GM10266 (cell line): Measurements from ENCODE around the gene GALNS.

Experiments used
- DNase-seq: peaks from one replicate; pipeline ENCODE4 v3.0.0; 2012; ENCODE audit errors: extremely low spot score
- CTCF ChIP-seq: IDR thresholded peaks from 2 replicates; pipeline ENCODE4 v1.5.1; 2012; ENCODE audit warnings: mild to moderate bottlenecking, low read depth; ENCODE audit not compliant: control insufficient read depth, insufficient read depth; ENCODE audit errors: missing control alignments

Gene GALNS

DNA sequence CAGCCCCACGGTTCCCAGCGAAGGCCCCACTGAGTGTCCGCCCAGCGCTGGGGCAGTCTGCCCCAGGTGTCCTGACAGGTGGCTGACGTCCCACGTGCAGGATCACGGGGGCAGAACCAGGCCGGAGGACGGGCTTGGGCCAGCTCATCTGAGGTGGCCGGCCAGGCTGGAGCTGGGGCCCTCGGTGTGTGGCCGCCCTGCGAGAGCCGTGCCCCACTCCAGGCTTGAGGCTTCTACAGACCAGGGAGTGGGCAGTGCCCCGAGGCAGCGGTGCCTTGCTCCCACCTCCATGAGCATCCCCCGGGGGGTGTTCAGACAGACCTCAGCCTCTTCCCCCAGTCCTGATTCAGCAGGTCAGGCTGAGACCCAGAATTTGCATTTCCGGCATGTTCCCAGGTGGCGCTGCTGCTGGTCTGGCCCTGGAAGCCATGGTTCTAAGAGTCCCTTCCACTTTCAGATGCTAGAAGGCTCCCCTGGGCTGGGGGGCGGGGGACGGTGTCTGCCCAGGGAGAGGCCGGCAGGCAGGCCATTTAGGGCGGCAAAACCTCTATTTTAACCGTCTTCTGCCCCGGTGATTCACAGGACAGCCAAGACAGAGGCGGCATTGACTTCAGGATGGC is 45.1 kb upstream of the GALNS start:
- DNase-seq, result no peak

GRCh38 chr16:88900662-88901052 is 43.9 kb upstream of the GALNS start:
- no peak for TF ChIP-seq CTCF
- no peak for DNase-seq

More for the DNA sequence above, 45.1 kb upstream of the GALNS start:
- TF ChIP-seq CTCF, result no peak

- DNase-seq, result no peak
- no peak for TF ChIP-seq CTCF
These were observed 43.3 kb upstream of the GALNS start for GRCh38 chr16:88899901-88900661.

GRCh38 chr16:88897696-88898425 is 41.1 kb upstream of the GALNS start:
- DNase-seq, result no peak
- no peak for TF ChIP-seq CTCF

- no peak for TF ChIP-seq CTCF
- no peak for DNase-seq
These were observed 39.7 kb upstream of the GALNS start for GRCh38 chr16:88896238-88897070.

- DNase-seq, result no peak
- no peak for TF ChIP-seq CTCF
These were observed 38.6 kb upstream of the GALNS start for GRCh38 chr16:88895335-88895734.
